ENCODE data around the gene LUC7L.
"Not testable (repeated sequence)": the region's sequence is repeated elsewhere in the genome, so short reads cannot be mapped to it uniquely, and the experiment has no call there.

LUC7L gene

GRCh38 chr16:170788-171187 lies 58.5 kb downstream of the LUC7L start:
- Mint-ChIP-seq H3K27ac (no peak overlapping the region), H3K9me3 (no peaks in the 10 kb centered on the region), H3K36me3 (ENCODE audit: low read depth) (no peaks in the 10 kb centered on the region), H3K4me3 (no peak overlapping the region), H3K27me3 (ENCODE audit: low read depth, poor library complexity) (peaks cover 92% of the 10 kb centered on the region), H3K4me1 (no peaks in the 10 kb centered on the region)
- TF ChIP-seq CTCF (IDR thresholded peaks at IDR 0.05) = no peak
- no peak for DNase-seq

GRCh38 chr16:170088-170507 lies 59.2 kb downstream of the LUC7L start:
- not testable (repeated sequence) for H3K36me3 Mint-ChIP-seq (ENCODE audit: low read depth); H3K4me3 Mint-ChIP-seq; H3K4me1 Mint-ChIP-seq; H3K27ac Mint-ChIP-seq; H3K9me3 Mint-ChIP-seq
- H3K27me3 Mint-ChIP-seq (ENCODE audit: low read depth, poor library complexity) = peaks cover 92% of the 10 kb centered on the region
- DNase-seq = peak; percentile 46

GRCh38 chr16:169014-169413 lies 60.2 kb downstream of the LUC7L start:
- no peaks in the 10 kb centered on the region for H3K9me3 Mint-ChIP-seq
- no peak overlapping the region for H3K4me3 Mint-ChIP-seq
- no peak for TF ChIP-seq CTCF (IDR thresholded peaks at IDR 0.05)
- H3K27me3 Mint-ChIP-seq (ENCODE audit: low read depth, poor library complexity) = peaks cover 85% of the 10 kb centered on the region
- H3K4me1 Mint-ChIP-seq = no peaks in the 10 kb centered on the region
- no peaks in the 10 kb centered on the region for H3K36me3 Mint-ChIP-seq (ENCODE audit: low read depth)
- DNase-seq = no peak
- H3K27ac Mint-ChIP-seq = no peak overlapping the region

- Mint-ChIP-seq H3K27ac (no peak overlapping the region), H3K4me3 (no peak overlapping the region), H3K9me3 (no peaks in the 10 kb centered on the region), H3K4me1 (no peaks in the 10 kb centered on the region), H3K36me3 (ENCODE audit: low read depth) (no peaks in the 10 kb centered on the region), H3K27me3 (ENCODE audit: low read depth, poor library complexity) (peaks cover 83% of the 10 kb centered on the region)
- TF ChIP-seq CTCF (IDR thresholded peaks at IDR 0.05) = no peak
- no peak for DNase-seq
Observed at GRCh38 chr16:168424-168823, 60.8 kb downstream of the LUC7L start.

- DNase-seq = no peak
- H3K27ac Mint-ChIP-seq = no peak overlapping the region
- H3K36me3 Mint-ChIP-seq (ENCODE audit: low read depth) = no peaks in the 10 kb centered on the region
- no peak overlapping the region for H3K4me3 Mint-ChIP-seq
- no peak for TF ChIP-seq CTCF (IDR thresholded peaks at IDR 0.05)
- no peaks in the 10 kb centered on the region for H3K9me3 Mint-ChIP-seq
- H3K4me1 Mint-ChIP-seq = no peaks in the 10 kb centered on the region
- peaks cover 91% of the 10 kb centered on the region for H3K27me3 Mint-ChIP-seq (ENCODE audit: low read depth, poor library complexity)
Observed at GRCh38 chr16:167122-167690, 62.0 kb downstream of the LUC7L start.

GRCh38 chr16:166375-167121 lies 62.7 kb downstream of the LUC7L start:
- Mint-ChIP-seq H3K27ac (no peak overlapping the region), H3K27me3 (ENCODE audit: low read depth, poor library complexity) (peaks cover 91% of the 10 kb centered on the region), H3K4me3 (no peak overlapping the region), H3K4me1 (no peaks in the 10 kb centered on the region), H3K36me3 (ENCODE audit: low read depth) (no peaks in the 10 kb centered on the region), H3K9me3 (no peaks in the 10 kb centered on the region)
- DNase-seq = no peak
- TF ChIP-seq CTCF (IDR thresholded peaks at IDR 0.05) = no peak

All from nephron progenitor cell (in vitro differentiated cells).